ACHN (cell line): ENCODE results near the gene DNASE1L1.

Experiments used
- DNase-seq: peaks from one replicate; pipeline ENCODE4 v3.0.0-alpha.2; 2015
- in situ Hi-C: cut with HindIII; loops from 2 replicates; pipeline ENCODE4 v1.10.0; 2017; ENCODE audit warnings: low sequenced_read_pairs, low pct_ligation_motif_present, low pct_unique_long_range_greater_than_20kb

DNASE1L1 gene

DNA sequence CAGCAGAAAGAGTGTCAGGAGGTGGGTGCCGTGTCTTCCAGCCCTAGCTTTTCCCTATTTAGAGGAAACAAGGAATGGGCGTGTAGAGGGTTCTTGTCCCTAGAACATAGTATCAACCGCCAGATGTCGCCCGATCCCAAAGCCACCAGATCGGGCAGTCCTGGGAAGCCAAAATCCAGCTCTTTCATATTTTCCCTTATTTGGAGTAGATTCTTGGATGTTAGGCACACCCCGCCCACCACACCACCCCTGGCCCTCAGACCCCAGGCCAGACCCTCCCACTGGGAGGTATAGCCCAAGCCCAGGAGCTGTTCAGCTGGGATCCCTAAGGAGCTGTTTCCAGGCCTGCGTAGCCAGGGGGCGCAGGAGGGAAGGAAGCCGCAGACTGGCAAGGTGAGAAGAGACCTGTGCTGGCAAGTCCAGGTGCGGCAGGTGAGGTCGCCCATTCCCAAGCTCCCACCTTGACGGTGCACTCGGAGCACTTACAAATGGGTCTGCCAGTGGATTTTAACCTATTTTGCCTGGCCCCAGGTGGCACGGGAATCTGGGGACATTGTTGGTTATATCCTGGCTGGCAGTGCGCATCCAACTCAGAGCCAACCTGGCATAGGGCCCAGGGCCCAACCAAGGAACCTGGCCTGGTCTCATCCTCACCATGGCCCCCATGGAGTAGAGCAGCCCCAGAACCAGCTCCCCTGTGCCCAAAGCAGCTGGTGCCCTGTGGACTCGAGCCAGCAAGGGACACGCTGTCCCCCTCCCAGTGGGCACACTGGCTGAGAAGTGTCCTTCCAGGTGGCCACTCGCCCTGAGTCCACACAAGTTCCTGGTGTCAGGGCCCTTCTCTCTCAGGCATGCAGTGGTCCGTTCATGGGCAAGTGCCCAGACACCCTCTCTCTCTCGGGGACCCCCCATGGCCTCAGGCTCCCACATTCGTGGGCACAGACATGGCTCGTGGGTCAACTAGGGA, 35.4 kb downstream of the DNASE1L1 start:
- DNase-seq, result peak; percentile 74
- in situ Hi-C loops, result no loop called here

DNA sequence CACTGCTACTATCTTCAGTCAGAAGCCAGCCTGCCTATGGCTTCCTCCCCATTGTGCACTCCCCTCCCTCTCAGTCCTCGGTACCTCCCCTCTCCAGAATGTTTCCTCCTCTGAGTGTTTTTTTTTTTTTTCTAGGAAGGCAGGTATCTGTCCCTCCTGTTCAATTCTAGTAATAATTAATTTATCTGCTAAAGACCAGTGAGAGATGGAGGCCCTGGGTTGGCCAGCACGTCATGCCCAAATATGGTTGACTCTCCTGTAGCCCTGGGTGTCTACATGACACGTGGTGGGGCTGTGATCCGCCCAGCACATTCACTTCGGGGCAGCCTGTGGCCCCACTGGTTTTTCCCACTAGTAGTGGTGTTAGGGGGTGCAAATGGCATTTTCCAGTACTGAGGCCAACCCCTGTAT, 36.4 kb downstream of the DNASE1L1 start:
- peak; percentile 75 for DNase-seq
- in situ Hi-C loops, result no loop called here

DNA sequence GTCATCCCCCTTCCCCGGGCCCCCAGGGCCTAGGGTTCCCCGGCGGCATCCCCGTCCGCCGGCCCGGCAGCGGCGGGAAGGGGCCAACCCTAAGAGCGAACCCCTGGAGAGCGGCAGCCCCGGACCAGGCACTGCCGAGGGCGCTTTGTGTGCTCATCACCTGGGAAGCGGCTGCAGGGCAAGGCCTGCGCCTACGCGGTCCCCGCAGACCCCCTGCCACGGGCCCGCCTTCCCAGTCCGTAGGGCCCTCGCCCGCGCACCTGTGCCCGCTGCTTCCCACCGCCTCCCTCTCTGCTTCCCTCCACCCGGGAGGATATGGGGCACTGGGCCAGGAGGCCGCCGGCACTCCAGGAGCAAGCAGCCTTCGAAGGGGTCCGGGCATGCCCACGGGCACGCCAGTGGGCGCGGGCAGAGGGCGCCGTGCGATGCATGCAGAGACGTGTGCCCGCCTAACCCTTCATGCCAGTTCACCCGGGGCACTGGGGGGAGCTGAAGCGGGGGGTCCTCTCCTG, 37.2 kb downstream of the DNASE1L1 start:
- in situ Hi-C loops, result no loop called here
- DNase-seq, result no peak

DNA sequence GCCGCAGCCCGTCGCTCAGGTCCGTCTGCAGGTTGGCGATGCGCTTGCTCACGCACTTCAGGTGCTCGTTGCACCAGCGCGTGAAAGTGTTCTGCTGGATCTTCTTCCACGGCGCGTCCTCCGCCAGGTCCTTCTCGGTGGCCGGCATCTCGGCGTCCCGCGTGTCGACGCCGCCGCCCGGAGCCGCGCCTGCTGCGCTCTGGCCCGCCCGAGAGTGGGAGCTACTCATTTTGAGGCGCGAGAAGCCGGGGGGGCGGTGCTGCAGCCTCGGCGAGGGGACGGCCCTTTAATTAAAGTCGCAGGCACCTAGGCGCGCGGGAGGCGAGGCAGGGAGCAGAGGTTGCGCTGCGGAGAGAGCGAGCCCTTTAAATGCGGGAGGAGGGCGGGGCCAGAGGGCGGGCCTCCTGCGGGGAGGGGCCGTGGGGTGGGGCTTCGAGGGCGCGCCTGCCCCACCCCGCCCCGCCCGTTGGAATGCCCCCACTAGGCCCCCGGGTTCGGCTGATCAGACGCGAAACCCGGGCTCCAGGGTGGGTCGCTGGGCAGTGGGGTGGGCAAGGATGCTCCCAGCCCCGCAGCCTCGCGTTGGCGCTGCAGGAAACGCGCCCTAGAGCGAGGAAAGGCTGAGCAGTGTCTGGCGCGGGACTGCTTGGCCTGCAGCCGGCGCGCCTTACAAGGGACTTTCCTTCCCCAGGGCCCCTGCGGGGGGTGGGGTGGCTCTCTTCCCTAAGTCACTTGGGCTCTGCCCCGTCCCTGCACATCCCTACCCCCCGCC, 37.9 kb downstream of the DNASE1L1 start:
- peak; percentile 86 for DNase-seq
- in situ Hi-C loops, result no loop called here

DNA sequence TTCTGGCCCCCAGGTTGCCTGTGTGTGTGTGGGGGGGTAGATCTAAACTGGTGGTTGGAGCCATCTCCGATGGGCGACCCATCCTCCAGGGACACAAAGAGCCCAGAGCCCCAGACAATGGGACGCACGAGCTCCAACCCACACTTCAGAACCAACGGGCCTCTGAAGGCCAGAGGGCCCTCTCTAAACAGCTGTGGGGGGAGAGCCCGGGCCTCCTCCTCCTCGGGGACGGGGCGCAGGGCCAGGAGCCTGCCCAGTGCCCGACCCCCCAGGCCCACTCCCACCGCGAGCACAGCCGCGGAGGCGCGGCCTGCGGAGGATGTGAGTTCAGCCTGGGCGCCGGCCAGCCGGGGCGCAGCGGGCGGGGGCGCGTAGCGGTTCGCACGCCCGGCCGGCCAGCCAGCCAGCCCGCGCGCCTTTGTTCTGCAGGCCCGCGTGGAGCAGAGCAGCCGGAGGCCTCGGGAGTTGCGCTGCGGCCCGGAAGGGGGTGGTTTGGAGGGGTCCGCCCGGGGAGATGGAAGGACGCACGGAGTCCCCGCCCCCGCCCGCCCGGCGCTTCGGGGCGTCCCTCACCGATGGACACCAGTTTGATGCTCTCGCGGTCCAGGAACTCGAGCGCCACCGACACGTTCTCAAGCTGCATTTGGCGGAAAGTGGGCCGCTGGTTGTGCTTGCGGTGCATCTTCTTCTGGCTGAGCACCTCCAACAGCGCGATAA, 38.6 kb downstream of the DNASE1L1 start:
- DNase-seq, result no peak
- in situ Hi-C loops, result no loop called here

DNA sequence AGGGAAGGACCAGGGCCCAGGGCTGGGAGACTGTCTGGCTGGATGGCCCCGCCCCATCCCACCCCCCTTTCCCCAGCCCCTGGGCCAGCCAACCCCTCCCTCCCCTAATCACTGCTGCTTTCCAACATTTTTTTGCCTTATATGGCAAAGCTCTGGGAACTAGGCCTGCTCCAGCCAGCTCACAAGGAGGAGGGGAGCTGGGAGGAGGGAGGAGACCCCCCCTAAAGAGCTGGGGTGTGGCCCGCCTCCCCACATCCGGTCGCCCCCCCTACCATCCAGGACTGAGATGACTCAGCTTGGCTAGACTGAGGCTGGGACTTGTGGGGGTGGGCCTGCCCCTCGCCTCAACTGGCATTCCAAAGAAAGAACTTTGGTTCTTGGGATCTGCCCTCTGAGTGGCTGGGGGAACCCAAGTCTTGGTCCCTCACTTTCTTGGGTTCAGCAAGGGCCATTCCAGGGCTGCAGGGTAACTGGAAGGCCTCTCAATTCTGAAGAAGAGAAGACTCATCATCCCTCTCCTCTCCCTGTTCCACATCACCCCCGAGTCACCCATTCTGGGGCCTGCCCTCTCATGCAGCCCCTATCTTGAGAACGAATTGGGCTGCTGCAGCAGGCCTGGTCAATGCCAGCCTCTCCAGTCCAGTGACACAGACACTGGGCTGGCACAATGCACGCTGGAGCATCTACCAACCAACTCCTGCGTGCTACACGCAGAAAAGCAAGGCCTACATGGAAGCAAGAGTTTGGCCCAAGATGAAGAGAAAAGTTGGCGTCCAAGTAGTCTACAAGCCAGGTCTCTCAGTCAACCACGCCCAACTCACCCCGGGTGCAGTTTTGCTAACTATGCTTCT, 39.4 kb downstream of the DNASE1L1 start:
- peak; percentile 84 for DNase-seq
- in situ Hi-C loops, result no loop called here

DNA sequence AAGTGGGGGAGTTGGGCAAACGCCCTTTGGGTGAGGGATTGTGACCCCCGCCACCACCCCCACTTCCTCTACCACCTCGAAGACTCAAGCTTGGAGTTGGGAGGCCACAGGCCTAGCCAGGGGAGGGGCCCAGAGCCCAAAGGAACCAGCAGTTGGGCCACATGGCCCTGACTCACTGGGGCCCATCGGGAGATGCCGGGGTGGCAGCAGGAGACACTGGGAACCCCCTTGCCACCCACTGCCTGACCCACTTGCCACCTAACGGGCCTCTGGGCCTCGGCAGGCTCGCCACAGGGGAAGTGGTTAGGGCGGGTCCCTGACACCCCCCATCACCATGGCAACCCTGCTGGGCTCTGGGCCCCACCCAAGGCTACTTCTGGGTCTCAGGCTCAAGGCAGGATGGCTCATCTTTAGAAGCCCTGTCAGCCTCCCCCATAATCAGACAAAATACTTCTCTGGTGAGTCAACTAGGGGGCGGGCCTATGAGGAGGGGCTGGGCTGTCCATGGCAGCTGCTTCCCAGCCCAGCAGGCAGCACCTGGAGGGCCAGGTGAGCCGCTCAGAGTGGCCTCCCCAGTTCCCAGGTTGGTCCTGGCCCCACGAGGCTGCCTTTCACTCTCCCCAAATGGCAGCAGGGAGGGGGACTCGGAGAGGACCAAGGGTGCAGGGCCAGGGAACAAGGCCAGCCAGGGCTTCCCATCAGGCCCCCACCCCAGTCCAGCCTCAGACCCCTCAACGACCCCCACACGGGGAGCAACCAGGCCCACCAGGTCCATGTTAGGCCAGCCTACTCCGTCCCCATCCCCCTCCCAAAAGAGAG, 40.2 kb downstream of the DNASE1L1 start:
- DNase-seq, result peak; percentile 70
- in situ Hi-C loops, result no loop called here

DNA sequence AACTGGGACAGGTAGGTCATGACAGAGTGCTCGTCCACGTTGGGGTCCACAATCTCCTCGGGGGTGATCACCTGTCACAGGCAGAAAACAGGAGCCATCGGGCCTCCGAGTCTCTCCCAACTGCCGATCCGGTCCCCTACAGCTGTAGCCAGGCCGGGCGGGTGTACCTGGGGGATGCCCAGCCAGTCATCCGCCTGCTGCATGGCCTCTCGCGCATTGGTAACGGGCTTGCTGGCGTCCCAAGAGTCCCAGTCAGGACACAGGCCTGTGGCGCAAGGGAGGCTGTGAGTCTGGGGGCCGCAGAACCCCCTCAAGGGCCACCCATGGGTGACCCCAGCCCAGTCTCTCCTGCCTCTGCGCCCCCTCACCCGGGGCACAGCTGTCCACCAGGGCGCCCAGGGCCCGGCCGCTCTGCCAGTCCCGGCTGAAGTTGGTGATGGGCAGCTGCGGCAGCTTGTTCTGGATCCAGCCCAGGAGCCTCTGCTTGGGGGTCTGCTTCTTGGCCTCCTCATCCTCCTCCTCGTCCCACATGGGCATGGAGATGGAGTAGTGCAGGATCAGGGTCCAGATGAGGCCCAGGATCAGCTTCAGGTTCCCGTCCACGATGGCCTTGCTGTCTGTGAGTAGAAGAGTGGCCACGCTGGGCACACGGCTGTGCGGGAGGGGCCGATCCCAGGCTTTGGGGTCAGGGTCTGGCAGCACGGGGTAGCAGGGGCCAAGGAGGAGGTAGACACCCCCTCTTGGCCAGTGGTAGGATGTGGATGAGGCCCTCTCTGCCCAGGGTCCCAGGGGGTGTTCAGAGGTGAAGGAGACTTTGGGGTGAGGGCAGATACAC, 41.4 kb downstream of the DNASE1L1 start:
- in situ Hi-C loops, result no loop called here

DNA sequence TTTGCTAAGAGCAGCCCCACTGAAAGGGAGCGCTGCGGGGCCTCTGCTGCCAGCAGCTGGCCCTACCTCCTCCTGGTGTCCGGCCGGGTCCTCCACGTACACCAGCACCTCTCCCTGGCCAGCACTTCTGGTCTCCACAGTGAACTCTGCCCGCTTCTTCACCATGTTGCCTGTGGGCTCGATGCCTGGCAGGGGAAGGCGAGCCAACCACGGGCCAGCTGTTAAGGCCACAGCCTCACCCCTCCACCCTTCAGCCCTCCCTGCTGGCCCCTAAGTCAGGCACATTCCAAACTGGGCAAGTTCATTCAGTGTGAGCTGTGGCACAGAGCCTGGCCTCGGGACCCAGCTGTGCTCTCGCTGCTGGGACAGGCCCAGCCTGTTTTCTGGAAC, 42.4 kb downstream of the DNASE1L1 start:
- in situ Hi-C loops, result no loop called here
- DNase-seq, result no peak

More for the DNA sequence above, 41.4 kb downstream of the DNASE1L1 start:
- DNase-seq, result no peak

DNA sequence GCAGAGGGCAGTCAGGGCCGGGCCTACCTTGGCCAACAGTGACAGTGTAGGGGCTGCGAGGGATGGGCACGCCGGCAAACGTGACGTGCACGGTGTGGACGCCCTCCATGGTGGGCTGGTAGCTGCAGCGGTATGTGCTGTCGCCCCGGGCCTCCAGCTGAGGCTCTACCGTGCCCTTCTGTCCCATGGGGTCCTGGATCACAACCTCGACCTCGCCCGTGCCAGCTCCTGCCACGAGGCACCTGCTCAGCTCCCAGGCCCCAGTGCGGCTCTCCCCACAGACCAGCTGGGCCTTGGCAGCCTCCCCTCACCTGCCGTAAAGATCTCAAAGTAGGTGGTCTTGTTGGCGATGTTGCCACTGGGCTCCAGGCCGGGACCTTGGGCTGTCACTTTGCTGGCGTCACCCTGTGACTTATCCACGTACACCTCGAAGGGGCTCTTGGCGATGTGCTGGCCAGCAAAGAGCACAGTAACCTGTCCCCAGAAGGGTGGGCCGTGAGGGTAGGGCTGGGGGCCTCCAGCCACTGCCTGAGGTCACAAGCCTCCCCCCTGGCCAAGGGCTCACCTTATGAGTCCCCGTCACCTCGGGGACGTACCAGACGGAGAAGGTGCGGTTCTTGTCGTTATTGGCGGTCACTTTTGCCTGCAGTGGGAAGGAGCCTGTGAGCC, 42.9 kb downstream of the DNASE1L1 start:
- DNase-seq, result no peak
- in situ Hi-C loops, result no loop called here

DNA sequence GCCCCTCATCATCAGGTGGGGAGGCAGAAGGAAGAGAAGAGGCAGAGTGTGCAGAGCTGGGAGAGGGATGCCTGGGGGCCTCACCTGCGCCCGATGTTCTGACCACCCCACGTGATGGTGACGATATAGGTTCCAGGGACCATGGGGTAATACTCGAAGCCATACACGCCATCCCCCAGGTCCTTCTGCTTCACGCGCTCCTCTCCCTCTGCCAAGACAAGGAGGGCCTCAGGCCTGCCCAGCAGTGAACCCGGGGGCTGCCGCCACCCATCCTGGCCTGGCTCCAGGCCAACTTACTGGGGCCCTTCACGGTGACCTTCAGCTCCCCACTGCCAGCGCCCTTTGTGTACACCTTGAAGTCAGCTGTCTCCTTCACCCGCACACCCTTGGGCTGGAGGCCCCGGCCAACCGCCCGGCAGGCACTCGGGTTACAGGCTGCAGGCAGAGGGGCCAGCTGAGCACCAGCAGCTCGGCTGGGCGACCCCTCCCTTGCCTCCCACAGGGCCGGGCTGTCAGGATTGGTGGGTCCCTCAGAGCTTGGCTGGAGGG, 43.9 kb downstream of the DNASE1L1 start:
- in situ Hi-C loops, result no loop called here
- no peak for DNase-seq

DNA sequence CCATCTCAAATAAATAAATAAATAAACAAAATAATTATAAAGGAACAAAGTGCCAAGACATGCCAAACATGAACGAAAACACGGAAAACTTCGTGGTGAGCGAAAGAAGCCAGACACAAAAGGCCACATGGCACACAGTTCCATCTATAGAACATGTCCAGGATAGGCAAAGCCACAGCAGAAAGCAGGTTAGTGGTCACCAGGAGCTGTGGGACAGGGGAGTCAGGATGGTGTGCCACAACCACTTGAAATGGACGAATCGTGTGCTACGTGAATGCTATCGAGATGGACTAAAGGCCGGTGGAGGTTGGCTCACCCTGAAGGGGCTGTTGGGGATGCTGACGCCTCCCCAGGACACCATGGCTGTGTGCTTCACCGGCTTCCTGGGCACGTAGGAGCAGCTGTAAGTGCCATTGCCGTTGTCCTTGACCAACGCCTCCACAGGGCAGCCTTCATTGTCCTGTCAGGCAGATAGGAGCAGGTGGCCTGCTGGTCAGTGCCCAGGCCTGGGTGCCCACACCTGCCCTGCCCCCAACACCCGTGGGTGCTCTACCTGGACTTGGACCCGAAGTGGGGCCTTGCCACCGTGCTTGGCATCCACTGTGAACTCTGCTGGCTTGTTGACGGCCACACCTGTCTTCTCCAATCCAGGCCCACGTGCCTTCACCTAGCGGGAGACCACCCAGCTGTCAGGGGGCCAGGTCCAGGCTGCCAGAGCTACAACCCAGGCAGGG, 45.2 kb downstream of the DNASE1L1 start:
- in situ Hi-C loops, result no loop called here
- DNase-seq, result no peak

DNA sequence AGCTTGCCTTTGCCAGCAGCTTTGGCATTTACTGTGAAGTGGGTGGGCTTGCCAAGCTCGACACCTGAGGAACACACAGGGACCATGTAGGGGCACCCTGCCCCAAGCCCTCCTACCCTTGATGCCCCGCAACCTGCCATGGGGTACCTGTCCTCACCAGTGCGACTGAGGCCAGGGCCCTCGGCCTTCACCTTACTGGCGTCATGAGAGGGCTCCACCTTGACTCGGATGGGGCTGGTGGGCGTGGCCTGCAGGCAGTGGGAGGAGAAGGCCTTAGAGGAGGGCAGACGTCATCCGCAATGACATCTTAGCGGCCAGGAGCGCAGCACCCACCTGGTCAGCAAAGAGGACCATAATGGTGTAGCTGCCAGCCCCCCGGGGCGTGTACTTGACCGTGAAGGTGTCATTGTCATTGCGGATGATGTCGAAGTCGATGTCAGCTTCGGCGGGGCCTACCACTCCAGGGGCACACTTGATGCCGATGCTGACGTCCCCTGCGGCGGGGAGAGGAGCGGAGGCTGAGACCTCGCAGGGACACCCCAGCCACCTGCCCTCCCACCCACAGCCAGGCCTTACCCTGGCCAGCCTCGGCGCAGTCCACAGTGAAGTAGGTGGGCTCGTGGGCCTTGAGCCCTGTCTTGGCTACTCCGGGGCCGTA, 46.8 kb downstream of the DNASE1L1 start:
- in situ Hi-C loops, result no loop called here
- no peak for DNase-seq

DNA sequence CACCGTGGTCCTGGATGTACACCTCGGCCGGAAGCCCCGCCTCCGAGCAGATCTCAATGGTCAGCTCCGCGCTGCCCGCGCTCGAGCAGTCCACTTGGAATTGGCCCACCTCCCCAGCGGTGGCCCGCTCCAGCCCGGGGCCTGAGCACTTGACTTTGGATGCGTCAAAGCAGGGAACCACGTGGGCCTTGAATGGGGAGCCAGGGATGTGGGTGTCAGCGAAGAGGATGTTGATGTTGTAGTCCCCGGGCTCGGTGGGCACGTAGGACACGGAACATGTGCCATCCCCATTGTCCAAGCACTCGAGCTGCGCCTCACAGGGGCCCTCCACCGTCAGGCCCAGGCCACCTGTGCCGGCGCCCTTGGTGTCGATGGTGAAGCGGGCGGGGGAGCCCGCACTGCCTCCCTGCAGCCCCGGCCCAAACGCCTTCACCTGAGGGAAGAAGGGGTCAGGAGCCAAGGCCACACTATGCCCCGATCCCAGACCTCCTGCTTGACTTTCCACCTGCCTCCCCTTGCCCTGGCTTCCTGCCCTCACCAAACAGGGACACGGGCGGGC, 48.8 kb downstream of the DNASE1L1 start:
- in situ Hi-C loops, result no loop called here
- DNase-seq, result no peak
